HEK293 (cell line): ENCODE measurements around the gene NPM3.
A peak's percentile ranks its signal among the peaks of the same experiment; 100 is the strongest.

Experiments
- CTCF ChIA-PET: fragments of 350-600 bp; formaldehyde crosslinking; extraction: SDS; loops from one replicate; lab custom pipeline; 2021; ENCODE audit warnings: antibody characterized with exemption; lab: Yijun Ruan, JAX
- POLR2A ChIA-PET: fragments of 300-600 bp; formaldehyde crosslinking; extraction: SDS; loops from one replicate; lab custom pipeline; 2020; ENCODE audit warnings: antibody characterized with exemption, inconsistent platforms; lab: Yijun Ruan, JAX
- H3K27ac ChIP-seq: fragments of 200-500 bp; sonication (Bioruptor generic); 2 replicates; pipeline ENCODE4 v1.5.1; 2014; ENCODE audit warnings: low read depth, low read length, control low read depth, inconsistent platforms; ENCODE audit errors: extremely low read depth
- H3K36me3 ChIP-seq, 2 experiments: fragments of 200-500 bp in 1 of 2; sonication (Bioruptor generic) in 1 of 2; 1 replicate in 1 of 2; 2 replicates in 1 of 2; pipeline ENCODE4 v1.5.1; 2014 to 2017; ENCODE audit warnings: inconsistent platforms in 2 of 2, low read length in 2 of 2; ENCODE audit not compliant: control insufficient read depth in 2 of 2, insufficient read depth in 1 of 2
- H3K4me1 ChIP-seq: fragments of 200-500 bp; sonication (Bioruptor generic); 2 replicates; pipeline ENCODE4 v1.5.1; 2014; ENCODE audit warnings: mild to moderate bottlenecking, low read length, inconsistent platforms; ENCODE audit not compliant: control insufficient read depth, insufficient read depth
- H3K4me3 ChIP-seq: 2 replicates; pipeline ENCODE4 v1.5.1; 2011; ENCODE audit warnings: low read depth, mild to moderate bottlenecking, control low read depth, low read length, moderate library complexity
- H3K9me3 ChIP-seq: fragments of 200-500 bp; sonication (Bioruptor generic); 2 replicates; pipeline ENCODE4 v1.5.1; 2014; ENCODE audit warnings: low read depth, low read length, inconsistent platforms; ENCODE audit not compliant: control insufficient read depth, insufficient read depth
- KLF10 ChIP-seq: fragments of 450-650 bp; IDR thresholded peaks from 2 replicates; pipeline ENCODE4 v1.5.1; 2018; ENCODE audit warnings: missing biosample characterization, mild to moderate bottlenecking, missing genetic modification characterization
- OSR2 ChIP-seq: fragments of 450-650 bp; formaldehyde crosslinking; IDR thresholded peaks from 2 replicates; pipeline ENCODE4 v1.5.1; 2016; ENCODE audit warnings: missing biosample characterization, missing genetic modification characterization
- RBAK ChIP-seq: fragments of 450-650 bp; formaldehyde crosslinking; IDR thresholded peaks from 2 replicates; pipeline ENCODE4 v1.5.1; 2016; ENCODE audit warnings: missing biosample characterization, missing genetic modification characterization
- ZNF155 ChIP-seq: fragments of 450-650 bp; formaldehyde crosslinking; IDR thresholded peaks from 2 replicates; pipeline ENCODE4 v1.5.1; 2016; ENCODE audit warnings: missing biosample characterization, missing genetic modification characterization
- ZNF391 ChIP-seq: fragments of 450-650 bp; formaldehyde crosslinking; IDR thresholded peaks from 2 replicates; pipeline ENCODE4 v1.5.1; 2016; ENCODE audit warnings: low read depth, missing biosample characterization, missing genetic modification characterization, borderline replicate concordance
- ZNF610 ChIP-seq: fragments of 450-650 bp; formaldehyde crosslinking; IDR thresholded peaks from 2 replicates; pipeline ENCODE4 v1.5.1; 2016; ENCODE audit warnings: missing biosample characterization, missing genetic modification characterization, borderline replicate concordance
- ZNF621 ChIP-seq: fragments of 450-650 bp; formaldehyde crosslinking; IDR thresholded peaks from 2 replicates; pipeline ENCODE4 v1.5.1; 2017; ENCODE audit warnings: missing biosample characterization, missing genetic modification characterization
- ZXDB ChIP-seq: fragments of 450-650 bp; formaldehyde crosslinking; IDR thresholded peaks from 2 replicates; pipeline ENCODE4 v1.5.1; 2016; ENCODE audit warnings: missing biosample characterization, missing genetic modification characterization
- TF ChIP-seq, protein P1 (sequence below): fragments of 450-650 bp; formaldehyde crosslinking; IDR thresholded peaks from 2 replicates; pipeline ENCODE4 v1.5.1; 2016; ENCODE audit warnings: missing biosample characterization, missing genetic modification characterization
- TF ChIP-seq, protein P2 (sequence below): fragments of 450-650 bp; formaldehyde crosslinking; IDR thresholded peaks from 2 replicates; pipeline ENCODE4 v1.5.1; 2016; ENCODE audit warnings: missing biosample characterization, missing genetic modification characterization
- TF ChIP-seq, protein P3 (sequence below): fragments of 450-650 bp; formaldehyde crosslinking; IDR thresholded peaks from 2 replicates; pipeline ENCODE4 v1.5.1; 2016; ENCODE audit warnings: missing biosample characterization, missing genetic modification characterization
- TF ChIP-seq, protein P4 (sequence below): fragments of 450-650 bp; formaldehyde crosslinking; IDR thresholded peaks from 2 replicates; pipeline ENCODE4 v1.5.1; 2016; ENCODE audit warnings: missing biosample characterization, missing genetic modification characterization
- TF ChIP-seq, protein P5 (sequence below): fragments of 450-650 bp; formaldehyde crosslinking; IDR thresholded peaks from 2 replicates; pipeline ENCODE4 v1.5.1; 2016; ENCODE audit warnings: missing biosample characterization, missing genetic modification characterization, low read depth
- TF ChIP-seq, protein P6 (sequence below): fragments of 450-650 bp; formaldehyde crosslinking; IDR thresholded peaks from 2 replicates; pipeline ENCODE4 v1.5.1; 2016; ENCODE audit warnings: missing biosample characterization, missing genetic modification characterization, low read depth

Gene NPM3

DNA sequence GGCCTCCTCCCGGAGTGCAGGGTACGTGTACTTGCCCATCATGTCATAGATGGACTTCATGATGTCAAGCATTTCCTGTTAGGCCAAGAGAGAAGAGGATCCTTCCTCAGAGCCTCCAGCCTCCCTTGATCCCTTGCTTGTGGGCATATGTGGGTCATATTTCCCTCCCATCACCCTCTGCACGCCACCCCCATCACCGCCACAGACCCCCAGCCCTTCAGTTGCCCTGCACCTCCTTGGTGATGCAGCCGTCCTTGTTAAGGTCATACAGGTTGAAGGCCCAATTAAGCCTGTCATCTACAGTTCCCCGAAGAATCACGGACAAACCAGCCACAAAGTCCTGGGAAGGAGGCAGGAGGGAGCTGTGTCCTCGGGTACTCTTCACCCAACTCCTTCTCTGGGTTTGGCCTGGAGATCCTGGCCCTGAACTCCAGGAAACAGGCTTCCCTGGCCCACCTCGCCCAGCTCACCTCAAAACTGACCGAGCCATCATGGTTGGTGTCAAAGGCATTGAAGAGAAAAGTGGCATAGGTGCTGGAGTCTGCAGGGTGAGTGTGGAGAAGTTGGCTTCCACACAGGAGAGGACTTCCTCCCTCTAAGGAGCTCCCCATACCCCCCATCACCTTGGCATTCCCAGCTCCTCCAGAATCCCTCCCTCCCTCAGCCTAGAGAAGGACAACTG lies 44.8 kb upstream of the NPM3 start:
- Histone ChIP-seq H3K36me3 (peaks cover 0 to 12% of the 10 kb centered on the region in 2 experiments; a peak in 1 of 3 replicates), H3K9me3 (no peaks in the 10 kb centered on the region), H3K4me1 (peaks cover 7% of the 10 kb centered on the region), H3K27ac (no peak overlapping the region), H3K4me3 (no peak overlapping the region)
- ChIA-PET POLR2A (interaction anchor here (2.4 kb wide), 1 partner anchor 10 kb away, joined by 15 read pairs; the partner anchor contains the start of gene OGA), CTCF (interaction anchor here (0.7 to 1.8 kb wide), 5 partner anchors 8 to 362 kb away, joined by 3 to 6 read pairs (median 4); partner anchors contain the start of gene OGA)
- TF ChIP-seq ZNF391 (tag by site-specific recombination): no peak

DNA sequence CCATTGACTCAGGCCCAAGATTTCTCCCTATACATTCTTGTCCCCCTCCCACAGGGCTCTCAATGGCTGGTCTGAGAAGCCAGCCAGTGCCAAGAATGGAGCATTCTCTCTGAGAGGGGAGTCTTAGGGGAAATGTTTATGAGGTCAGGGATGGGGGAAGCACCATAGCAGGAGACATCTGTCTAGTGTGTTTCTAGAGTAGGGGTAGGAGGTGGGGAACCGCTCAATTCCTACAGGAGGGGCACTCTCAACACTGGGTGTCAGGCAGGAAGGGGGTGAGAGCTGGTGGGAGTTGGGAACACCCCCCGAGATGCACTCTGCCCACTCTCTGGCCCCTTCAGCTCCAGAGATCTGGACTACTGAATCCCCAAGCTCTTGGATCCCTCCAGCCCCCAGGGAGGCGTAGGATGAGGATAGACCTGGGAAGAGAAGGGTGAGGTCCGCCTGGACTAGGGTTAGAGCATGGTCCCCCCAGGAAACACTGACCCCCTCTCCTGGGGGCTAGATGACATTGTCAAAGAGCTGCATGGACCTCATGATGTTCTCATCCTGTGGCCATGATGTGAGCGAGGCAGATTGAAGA lies 43.7 kb upstream of the NPM3 start:
- Histone ChIP-seq H3K4me3 (no peak overlapping the region), H3K9me3 (no peaks in the 10 kb centered on the region), H3K36me3 (peaks cover 0 to 12% of the 10 kb centered on the region in 2 experiments; a peak in 1 of 3 replicates), H3K4me1 (peaks cover 7% of the 10 kb centered on the region), H3K27ac (no peak overlapping the region)
- POLR2A ChIA-PET: interaction anchor here (2.4 kb wide), 1 partner anchor 8 kb away, joined by 15 read pairs; the partner anchor contains the start of gene OGA
- TF ChIP-seq OSR2 (tag by site-specific recombination) (no peak), ZNF610 (tag by site-specific recombination) (no peak), ZNF155 (tag by site-specific recombination) (no peak), RBAK (tag by site-specific recombination) (no peak)
- TF ChIP-seq, protein P1, sequence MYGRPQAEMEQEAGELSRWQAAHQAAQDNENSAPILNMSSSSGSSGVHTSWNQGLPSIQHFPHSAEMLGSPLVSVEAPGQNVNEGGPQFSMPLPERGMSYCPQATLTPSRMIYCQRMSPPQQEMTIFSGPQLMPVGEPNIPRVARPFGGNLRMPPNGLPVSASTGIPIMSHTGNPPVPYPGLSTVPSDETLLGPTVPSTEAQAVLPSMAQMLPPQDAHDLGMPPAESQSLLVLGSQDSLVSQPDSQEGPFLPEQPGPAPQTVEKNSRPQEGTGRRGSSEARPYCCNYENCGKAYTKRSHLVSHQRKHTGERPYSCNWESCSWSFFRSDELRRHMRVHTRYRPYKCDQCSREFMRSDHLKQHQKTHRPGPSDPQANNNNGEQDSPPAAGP: no peak
- TF ChIP-seq, protein P2, sequence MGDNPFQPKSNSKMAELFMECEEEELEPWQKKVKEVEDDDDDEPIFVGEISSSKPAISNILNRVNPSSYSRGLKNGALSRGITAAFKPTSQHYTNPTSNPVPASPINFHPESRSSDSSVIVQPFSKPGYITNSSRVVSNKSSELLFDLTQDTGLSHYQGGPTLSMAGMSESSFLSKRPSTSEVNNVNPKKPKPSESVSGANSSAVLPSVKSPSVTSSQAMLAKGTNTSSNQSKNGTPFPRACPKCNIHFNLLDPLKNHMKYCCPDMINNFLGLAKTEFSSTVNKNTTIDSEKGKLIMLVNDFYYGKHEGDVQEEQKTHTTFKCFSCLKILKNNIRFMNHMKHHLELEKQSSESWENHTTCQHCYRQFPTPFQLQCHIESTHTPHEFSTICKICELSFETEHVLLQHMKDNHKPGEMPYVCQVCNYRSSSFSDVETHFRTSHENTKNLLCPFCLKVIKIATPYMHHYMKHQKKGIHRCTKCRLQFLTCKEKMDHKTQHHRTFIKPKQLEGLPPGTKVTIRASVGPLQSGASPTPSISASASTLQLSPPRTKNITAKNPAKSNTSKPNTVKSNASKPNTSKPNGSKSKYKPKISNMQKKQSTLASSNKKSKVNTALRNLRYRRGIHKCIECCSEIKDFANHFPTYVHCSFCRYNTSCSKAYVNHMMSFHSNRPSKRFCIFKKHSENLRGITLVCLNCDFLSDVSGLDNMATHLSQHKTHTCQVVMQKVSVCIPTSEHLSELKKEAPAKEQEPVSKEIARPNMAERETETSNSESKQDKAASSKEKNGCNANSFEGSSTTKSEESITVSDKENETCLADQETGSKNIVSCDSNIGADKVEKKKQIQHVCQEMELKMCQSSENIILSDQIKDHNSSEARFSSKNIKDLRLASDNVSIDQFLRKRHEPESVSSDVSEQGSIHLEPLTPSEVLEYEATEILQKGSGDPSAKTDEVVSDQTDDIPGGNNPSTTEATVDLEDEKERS (tag by site-specific recombination): no peak
- TF ChIP-seq, protein P3, sequence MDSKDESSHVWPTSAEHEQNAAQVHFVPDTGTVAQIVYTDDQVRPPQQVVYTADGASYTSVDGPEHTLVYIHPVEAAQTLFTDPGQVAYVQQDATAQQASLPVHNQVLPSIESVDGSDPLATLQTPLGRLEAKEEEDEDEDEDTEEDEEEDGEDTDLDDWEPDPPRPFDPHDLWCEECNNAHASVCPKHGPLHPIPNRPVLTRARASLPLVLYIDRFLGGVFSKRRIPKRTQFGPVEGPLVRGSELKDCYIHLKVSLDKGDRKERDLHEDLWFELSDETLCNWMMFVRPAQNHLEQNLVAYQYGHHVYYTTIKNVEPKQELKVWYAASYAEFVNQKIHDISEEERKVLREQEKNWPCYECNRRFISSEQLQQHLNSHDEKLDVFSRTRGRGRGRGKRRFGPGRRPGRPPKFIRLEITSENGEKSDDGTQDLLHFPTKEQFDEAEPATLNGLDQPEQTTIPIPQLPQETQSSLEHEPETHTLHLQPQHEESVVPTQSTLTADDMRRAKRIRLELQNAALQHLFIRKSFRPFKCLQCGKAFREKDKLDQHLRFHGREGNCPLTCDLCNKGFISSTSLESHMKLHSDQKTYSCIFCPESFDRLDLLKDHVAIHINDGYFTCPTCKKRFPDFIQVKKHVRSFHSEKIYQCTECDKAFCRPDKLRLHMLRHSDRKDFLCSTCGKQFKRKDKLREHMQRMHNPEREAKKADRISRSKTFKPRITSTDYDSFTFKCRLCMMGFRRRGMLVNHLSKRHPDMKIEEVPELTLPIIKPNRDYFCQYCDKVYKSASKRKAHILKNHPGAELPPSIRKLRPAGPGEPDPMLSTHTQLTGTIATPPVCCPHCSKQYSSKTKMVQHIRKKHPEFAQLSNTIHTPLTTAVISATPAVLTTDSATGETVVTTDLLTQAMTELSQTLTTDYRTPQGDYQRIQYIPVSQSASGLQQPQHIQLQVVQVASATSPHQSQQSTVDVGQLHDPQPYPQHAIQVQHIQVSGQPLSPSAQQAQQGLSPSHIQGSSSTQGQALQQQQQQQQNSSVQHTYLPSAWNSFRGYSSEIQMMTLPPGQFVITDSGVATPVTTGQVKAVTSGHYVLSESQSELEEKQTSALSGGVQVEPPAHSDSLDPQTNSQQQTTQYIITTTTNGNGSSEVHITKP: peak; percentile 97
- CTCF ChIA-PET: interaction anchor here (0.7 to 1.8 kb wide), 3 partner anchors 8 to 363 kb away, joined by 4 to 6 read pairs (median 4); partner anchors contain the start of gene OGA

DNA sequence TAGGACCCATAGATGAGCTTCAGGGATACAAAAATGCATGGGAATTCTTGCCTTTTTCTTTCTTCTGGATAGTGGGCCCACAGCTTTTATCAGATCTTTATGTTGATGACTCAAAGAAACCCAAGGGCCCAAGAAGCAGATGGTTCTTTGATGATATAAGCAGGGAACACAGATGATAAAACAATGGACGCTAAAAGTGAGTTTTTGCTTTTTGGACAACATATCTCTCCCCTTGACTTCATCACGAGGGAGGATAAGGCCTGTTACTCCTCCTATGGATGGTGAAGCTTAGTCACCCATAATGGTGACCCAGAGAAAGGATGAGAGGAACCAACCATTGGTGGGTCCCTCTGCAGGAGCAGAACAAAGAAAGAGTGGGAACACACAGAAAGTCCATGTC lies 41.5 kb upstream of the NPM3 start:
- ChIA-PET CTCF (no interaction called here), POLR2A (interaction anchor here (0.6 kb wide), 1 partner anchor 840 kb away, joined by 6 read pairs; no protein-coding TSS in a partner anchor)
- Histone ChIP-seq H3K4me3 (no peak overlapping the region), H3K9me3 (no peaks in the 10 kb centered on the region), H3K27ac (no peak overlapping the region), H3K4me1 (no peaks in the 10 kb centered on the region), H3K36me3 (peaks cover 0 to 12% of the 10 kb centered on the region in 2 experiments; a peak in 1 of 3 replicates)
- TF ChIP-seq KLF10 (tag by site-specific recombination) (no peak), ZXDB (tag by site-specific recombination) (no peak), ZNF621 (tag by site-specific recombination) (no peak)
- TF ChIP-seq, protein P4, sequence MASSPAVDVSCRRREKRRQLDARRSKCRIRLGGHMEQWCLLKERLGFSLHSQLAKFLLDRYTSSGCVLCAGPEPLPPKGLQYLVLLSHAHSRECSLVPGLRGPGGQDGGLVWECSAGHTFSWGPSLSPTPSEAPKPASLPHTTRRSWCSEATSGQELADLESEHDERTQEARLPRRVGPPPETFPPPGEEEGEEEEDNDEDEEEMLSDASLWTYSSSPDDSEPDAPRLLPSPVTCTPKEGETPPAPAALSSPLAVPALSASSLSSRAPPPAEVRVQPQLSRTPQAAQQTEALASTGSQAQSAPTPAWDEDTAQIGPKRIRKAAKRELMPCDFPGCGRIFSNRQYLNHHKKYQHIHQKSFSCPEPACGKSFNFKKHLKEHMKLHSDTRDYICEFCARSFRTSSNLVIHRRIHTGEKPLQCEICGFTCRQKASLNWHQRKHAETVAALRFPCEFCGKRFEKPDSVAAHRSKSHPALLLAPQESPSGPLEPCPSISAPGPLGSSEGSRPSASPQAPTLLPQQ (tag by site-specific recombination): 0 out of 2 replicates have a peak, but pooled peaks have one; percentile 31
- TF ChIP-seq, protein P5, sequence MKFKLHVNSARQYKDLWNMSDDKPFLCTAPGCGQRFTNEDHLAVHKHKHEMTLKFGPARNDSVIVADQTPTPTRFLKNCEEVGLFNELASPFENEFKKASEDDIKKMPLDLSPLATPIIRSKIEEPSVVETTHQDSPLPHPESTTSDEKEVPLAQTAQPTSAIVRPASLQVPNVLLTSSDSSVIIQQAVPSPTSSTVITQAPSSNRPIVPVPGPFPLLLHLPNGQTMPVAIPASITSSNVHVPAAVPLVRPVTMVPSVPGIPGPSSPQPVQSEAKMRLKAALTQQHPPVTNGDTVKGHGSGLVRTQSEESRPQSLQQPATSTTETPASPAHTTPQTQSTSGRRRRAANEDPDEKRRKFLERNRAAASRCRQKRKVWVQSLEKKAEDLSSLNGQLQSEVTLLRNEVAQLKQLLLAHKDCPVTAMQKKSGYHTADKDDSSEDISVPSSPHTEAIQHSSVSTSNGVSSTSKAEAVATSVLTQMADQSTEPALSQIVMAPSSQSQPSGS (tag by site-specific recombination): no peak
- TF ChIP-seq, protein P6, sequence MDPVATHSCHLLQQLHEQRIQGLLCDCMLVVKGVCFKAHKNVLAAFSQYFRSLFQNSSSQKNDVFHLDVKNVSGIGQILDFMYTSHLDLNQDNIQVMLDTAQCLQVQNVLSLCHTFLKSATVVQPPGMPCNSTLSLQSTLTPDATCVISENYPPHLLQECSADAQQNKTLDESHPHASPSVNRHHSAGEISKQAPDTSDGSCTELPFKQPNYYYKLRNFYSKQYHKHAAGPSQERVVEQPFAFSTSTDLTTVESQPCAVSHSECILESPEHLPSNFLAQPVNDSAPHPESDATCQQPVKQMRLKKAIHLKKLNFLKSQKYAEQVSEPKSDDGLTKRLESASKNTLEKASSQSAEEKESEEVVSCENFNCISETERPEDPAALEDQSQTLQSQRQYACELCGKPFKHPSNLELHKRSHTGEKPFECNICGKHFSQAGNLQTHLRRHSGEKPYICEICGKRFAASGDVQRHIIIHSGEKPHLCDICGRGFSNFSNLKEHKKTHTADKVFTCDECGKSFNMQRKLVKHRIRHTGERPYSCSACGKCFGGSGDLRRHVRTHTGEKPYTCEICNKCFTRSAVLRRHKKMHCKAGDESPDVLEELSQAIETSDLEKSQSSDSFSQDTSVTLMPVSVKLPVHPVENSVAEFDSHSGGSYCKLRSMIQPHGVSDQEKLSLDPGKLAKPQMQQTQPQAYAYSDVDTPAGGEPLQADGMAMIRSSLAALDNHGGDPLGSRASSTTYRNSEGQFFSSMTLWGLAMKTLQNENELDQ (tag by site-specific recombination): no peak
